H1 (cell line): ENCODE results near the gene S100A6. TPM values are rescaled to one million over a fixed set of nuclear protein-coding genes. Genes with fewer than 3 reads are reported as not detected.
A peak's percentile ranks its signal among the peaks of the same experiment; 100 is the strongest.

Experiments used
- CTCF ChIA-PET: fragments of 300-600 bp; sonication (Branson Sonifier 250); formaldehyde crosslinking; loops from one replicate; lab custom pipeline; 2021; ENCODE audit not compliant: partially characterized antibody; lab: Charles Lee
- POLR2A ChIA-PET: fragments of 300-600 bp; sonication (Branson Sonifier 250); formaldehyde crosslinking; loops from one replicate; lab custom pipeline; 2021; ENCODE audit warnings: inconsistent platforms; ENCODE audit not compliant: partially characterized antibody; lab: Charles Lee
- DNase-seq, 2 experiments: peaks; one replicate each; pipeline versions ENCODE4 v3.0.0 to v3.0.0-alpha.2; 2010 to 2022; ENCODE audit warnings: low spot score in 2 of 2, low read depth in 1 of 2, mixed read lengths in 1 of 2
- FAIRE-seq: peaks from 2 replicates; lab custom pipeline; 2011; peaks lifted over from hg19 to GRCh38; lab: Jason Lieb, UNC
- H2AFZ ChIP-seq: 2 replicates; pipeline ENCODE4 v1.8.1; 2012; ENCODE audit warnings: low read length, inconsistent platforms
- H2AK5ac ChIP-seq: 2 replicates; pipeline ENCODE4 v1.6.1; 2013; ENCODE audit warnings: low read depth, low read length
- H2BK120ac ChIP-seq: replicated peaks from 2 replicates; pipeline ENCODE3; 2013; ENCODE audit warnings: low read depth, low read length, inconsistent platforms
- H2BK12ac ChIP-seq: 2 replicates; pipeline ENCODE4 v1.6.1; 2013; ENCODE audit warnings: low read depth, low read length
- H2BK15ac ChIP-seq: 2 replicates; pipeline ENCODE4 v1.6.1; 2013; ENCODE audit warnings: low read length
- H2BK20ac ChIP-seq: 2 replicates; pipeline ENCODE4 v1.6.1; 2013; ENCODE audit warnings: low read length
- H2BK5ac ChIP-seq: 2 replicates; pipeline ENCODE4 v1.6.1; 2013; ENCODE audit warnings: low read depth, low read length
- H3K14ac ChIP-seq: 2 replicates; pipeline ENCODE4 v1.6.1; 2013; ENCODE audit warnings: inconsistent platforms; ENCODE audit not compliant: insufficient read length
- H3K18ac ChIP-seq: 2 replicates; pipeline ENCODE4 v1.6.1; 2013; ENCODE audit warnings: low read length; ENCODE audit errors: extremely low read depth
- H3K23ac ChIP-seq: 2 replicates; pipeline ENCODE4 v1.6.1; 2013; ENCODE audit warnings: inconsistent platforms; ENCODE audit not compliant: insufficient read length
- H3K23me2 ChIP-seq: 2 replicates; pipeline ENCODE4 v1.6.1; 2013; ENCODE audit warnings: low read depth, low read length
- H3K27ac ChIP-seq: 2 replicates; pipeline ENCODE4 v1.6.1; 2011; ENCODE audit warnings: low read depth, low read length, inconsistent platforms
- H3K27me3 ChIP-seq, 4 experiments: replicated peaks in 1 of 4; 1 replicate in 1 of 4; 2 replicates in 3 of 4; pipeline versions ENCODE4 v1.6.1 to v1.8.1; 2011 to 2013; ENCODE audit warnings: low read length in 3 of 4, mild to moderate bottlenecking in 3 of 4, inconsistent platforms in 2 of 4, mixed read lengths in 2 of 4, moderate library complexity in 1 of 4; ENCODE audit not compliant: control insufficient read depth in 3 of 4, insufficient read depth in 3 of 4; ENCODE audit errors: extremely low read depth in 1 of 4
- H3K36me3 ChIP-seq, 4 experiments: 2 replicates each; pipeline versions ENCODE4 v1.6.1 to v1.8.1; 2011 to 2013; ENCODE audit warnings: mild to moderate bottlenecking in 4 of 4, low read length in 3 of 4, moderate library complexity in 2 of 4, control low read depth in 1 of 4, inconsistent platforms in 1 of 4; ENCODE audit not compliant: insufficient read depth in 4 of 4, control insufficient read depth in 2 of 4
- H3K4ac ChIP-seq: replicated peaks from 2 replicates; pipeline ENCODE3; 2013; ENCODE audit warnings: low read length, low read depth, mixed read lengths, inconsistent platforms; ENCODE audit not compliant: insufficient read length
- H3K4me1 ChIP-seq, 4 experiments: replicated peaks in 1 of 4; 1 replicate in 1 of 4; 2 replicates in 3 of 4; pipeline versions ENCODE4 v1.6.1 to v1.8.1; 2011 to 2013; ENCODE audit warnings: low read length in 3 of 4, inconsistent platforms in 2 of 4, mixed read lengths in 1 of 4; ENCODE audit not compliant: insufficient read depth in 4 of 4, control insufficient read depth in 3 of 4
- H3K4me2 ChIP-seq, 2 experiments: 2 replicates each; pipeline versions ENCODE4 v1.6.1 to v1.8.1; 2011 to 2013; ENCODE audit warnings: low read depth in 2 of 2, low read length in 2 of 2, control low read depth in 1 of 2, inconsistent platforms in 1 of 2, mild to moderate bottlenecking in 1 of 2; ENCODE audit not compliant: insufficient read depth in 1 of 2
- H3K4me3 ChIP-seq, 4 experiments: fragments of 200-600, 300-600 bp in 1 of 4; sonication (generic), shearing (Covaris generic), sonication (Bioruptor Twin) in 1 of 4; 2 replicates each; pipeline versions ENCODE4 v1.5.1 to v1.8.1; 2011 to 2016; ENCODE audit warnings: low read length in 4 of 4, low read depth in 3 of 4, control low read depth in 2 of 4, inconsistent platforms in 2 of 4, mild to moderate bottlenecking in 2 of 4, mixed read lengths in 1 of 4, moderate library complexity in 1 of 4; ENCODE audit not compliant: insufficient read depth in 2 of 4; ENCODE audit errors: extremely low read depth in 1 of 4
- H3K56ac ChIP-seq: replicated peaks from 2 replicates; pipeline ENCODE3; 2013; ENCODE audit warnings: low read depth, mild to moderate bottlenecking, mixed read lengths, low read length, inconsistent platforms; ENCODE audit not compliant: insufficient read length
- H3K79me1 ChIP-seq: 2 replicates; pipeline ENCODE4 v1.6.1; 2013; ENCODE audit warnings: low read depth, low read length, control low read depth
- H3K79me2 ChIP-seq, 2 experiments: 2 replicates each; pipeline versions ENCODE4 v1.6.1 to v1.8.1; 2012 to 2013; ENCODE audit warnings: low read length in 2 of 2, mild to moderate bottlenecking in 2 of 2, inconsistent platforms in 1 of 2; ENCODE audit not compliant: insufficient read depth in 2 of 2, control insufficient read depth in 1 of 2
- H3K9ac ChIP-seq, 4 experiments: replicated peaks in 1 of 4; 1 replicate in 1 of 4; 2 replicates in 3 of 4; pipeline versions ENCODE4 v1.6.1 to v1.8.1; 2011 to 2013; ENCODE audit warnings: low read depth in 3 of 4, low read length in 3 of 4, control low read depth in 2 of 4, mild to moderate bottlenecking in 2 of 4, moderate library complexity in 2 of 4, inconsistent platforms in 1 of 4; ENCODE audit errors: extremely low read depth in 1 of 4
- H3K9me3 ChIP-seq, 2 experiments: 2 replicates each; pipeline versions ENCODE4 v1.6.1 to v1.8.1; 2012 to 2013; ENCODE audit warnings: mild to moderate bottlenecking in 2 of 2, moderate library complexity in 2 of 2, control low read depth in 1 of 2, inconsistent platforms in 1 of 2, low read depth in 1 of 2, low read length in 1 of 2, mixed read lengths in 1 of 2; ENCODE audit not compliant: insufficient read depth in 2 of 2
- H4K20me1 ChIP-seq, 2 experiments: replicated peaks in 1 of 2; 2 replicates each; pipeline versions ENCODE3 to v1.8.1; 2011 to 2013; ENCODE audit warnings: inconsistent platforms in 2 of 2, low read length in 2 of 2, mild to moderate bottlenecking in 1 of 2; ENCODE audit not compliant: insufficient read depth in 2 of 2, control insufficient read depth in 1 of 2
- H4K5ac ChIP-seq: 2 replicates; pipeline ENCODE4 v1.6.1; 2013; ENCODE audit warnings: low read length, low read depth, mixed read lengths, inconsistent platforms; ENCODE audit not compliant: insufficient read length
- H4K8ac ChIP-seq: 2 replicates; pipeline ENCODE4 v1.8.0; 2013; ENCODE audit warnings: mild to moderate bottlenecking, moderate library complexity, low read length, inconsistent platforms; ENCODE audit not compliant: insufficient read depth; ENCODE audit errors: extremely low read depth
- H4K91ac ChIP-seq: replicated peaks from 2 replicates; pipeline ENCODE3; 2013; ENCODE audit warnings: low read length, mixed read lengths, inconsistent platforms; ENCODE audit not compliant: insufficient read length
- CHD2 ChIP-seq: IDR thresholded peaks from 2 replicates; pipeline ENCODE4 v1.6.1; 2012; ENCODE audit warnings: low read length, improper control_type of control experiment
- CTCF ChIP-seq, 3 experiments: IDR thresholded peaks; 1 replicate in 2 of 3; 2 replicates in 1 of 3; pipeline versions ENCODE4 v1.5.1 to v1.6.1; 2011; ENCODE audit warnings: low read length in 3 of 3, mild to moderate bottlenecking in 3 of 3, inconsistent platforms in 2 of 3, low read depth in 1 of 3, moderate library complexity in 1 of 3; ENCODE audit not compliant: insufficient read depth in 1 of 3; ENCODE audit errors: control extremely low read depth in 1 of 3
- E2F6 ChIP-seq: IDR thresholded peaks from 2 replicates; pipeline ENCODE4 v1.6.1; 2012; ENCODE audit warnings: inconsistent platforms
- MAX ChIP-seq: IDR thresholded peaks from 2 replicates; pipeline ENCODE4 v1.6.1; 2012; ENCODE audit warnings: inconsistent platforms
- PHF8 ChIP-seq: fragments of 200-600 bp; sonication (generic); conservative IDR thresholded peaks from 2 replicates; pipeline ENCODE4 v1.7.1; 2012; ENCODE audit warnings: low read depth, mild to moderate bottlenecking, inconsistent platforms, low read length, moderate library complexity
- TCF12 ChIP-seq: IDR thresholded peaks from 2 replicates; pipeline ENCODE4 v1.6.1; 2011; ENCODE audit warnings: low read depth, mild to moderate bottlenecking, low read length
- USF2 ChIP-seq: IDR thresholded peaks from 2 replicates; pipeline ENCODE4 v1.6.1; 2011; ENCODE audit warnings: low read length, improper control_type of control experiment
- YY1 ChIP-seq: IDR thresholded peaks from 2 replicates; pipeline ENCODE4 v1.6.1; 2011; ENCODE audit warnings: low read depth, mild to moderate bottlenecking, low read length
- WGBS, 2 experiments: shearing (Covaris generic) in 1 of 2; methylation state at CpG; one replicate each; pipeline versions ENCODE4 v1.1.6 to v1.1.7; 2013 to 2015; ENCODE audit warnings: low lambda C conversion rate in 2 of 2, mixed read lengths in 2 of 2, inconsistent platforms in 1 of 2, low coverage in 1 of 2, missing lambda C conversion rate in 1 of 2; ENCODE audit not compliant: insufficient replicate concordance in 2 of 2, insufficient coverage in 1 of 2, insufficient read length in 1 of 2; ENCODE audit errors: extremely low coverage in 1 of 2, missing lambda C conversion rate in 1 of 2; 5-methylcytosine and 5-hydroxymethylcytosine counted together
- polyA plus RNA-seq, 7 experiments: library from polyadenylated mRNA; depleted of rRNA in 3 of 7; stranded (reverse) in 5 of 7; unstranded in 2 of 7; fragments of >200 nt in 5 of 7; fragments of 200-250 nt in 2 of 7; gene quantifications; 1 replicate in 5 of 7; 2 replicates in 1 of 7; 4 replicates in 1 of 7; pipeline versions ENCODE4 v1.2.1 to v1.2.3, GENCODE V29; 2011 to 2013; ENCODE audit warnings: missing spikeins in 2 of 7, mixed read lengths in 2 of 7
- total RNA-seq: library from RNA; stranded (reverse); fragmentation: NEBNext Ultra II Directional; extraction: Animal tissue kit (Norgen Biotek cat#: 25700); gene quantifications from 2 replicates; pipeline ENCODE4 v1.2.1, GENCODE V29; 2021

The S100A6 gene
- total and polyA plus RNA-seq, 2 of the 8 experiments (the other 6 are each of a cell fraction or from before 2014, with no cell fraction given), result 11.1 to 63.0 TPM

GRCh38 chr1:153510984-153511410 is 24.8 kb downstream of the S100A6 start:
- no peak overlapping the region for H2BK5ac ChIP-seq
- H2BK15ac ChIP-seq, result no peak overlapping the region
- ChIA-PET CTCF (interaction anchor here (0.6 to 5.3 kb wide), 61 partner anchors 9 to 434 kb away, joined by 3 to 86 read pairs (median 5); partner anchors contain the start of genes PGLYRP4, S100A1, S100A13 and S100A14), POLR2A (interaction anchor here (0.6 to 1.8 kb wide), 4 partner anchors 22 to 135 kb away, joined by 3 to 5 read pairs (median 4); no protein-coding TSS in a partner anchor)
- no peak overlapping the region for H3K27ac ChIP-seq
- H2BK120ac ChIP-seq, result no peak overlapping the region
- H4K20me1 ChIP-seq, result no peaks in the 10 kb centered on the region
- H2BK12ac ChIP-seq, result no peak overlapping the region
- no peaks in the 10 kb centered on the region for H3K9me3 ChIP-seq
- no peak overlapping the region for H3K14ac ChIP-seq
- H3K23ac ChIP-seq, result no peak overlapping the region
- H2AFZ ChIP-seq, result 0 out of 2 replicates have a peak overlapping the region, but pooled peaks have one; percentile 64
- no peak overlapping the region for H2BK20ac ChIP-seq
- DNase-seq, result peak in 1 of 2 experiments; percentile 93
- no peak overlapping the region for H4K91ac ChIP-seq
- H3K23me2 ChIP-seq, result no peaks in the 10 kb centered on the region
- WGBS, 2 experiments, result 12% methylated on average over 7 of the region's 7 CpGs; no CpG with 5 or more reads in 1 of the 2 experiments
- no peak overlapping the region for H3K56ac ChIP-seq
- no peak overlapping the region for H3K4ac ChIP-seq
- peaks cover 0 to 3% (median 1%) of the 10 kb centered on the region in 4 experiments; a peak in 3 of 7 replicates for H3K4me1 ChIP-seq
- H3K4me2 ChIP-seq, result no peak overlapping the region
- peaks cover 0 to 5% (median 2%) of the 10 kb centered on the region in 4 experiments; a peak in 3 of 7 replicates for H3K27me3 ChIP-seq
- H4K5ac ChIP-seq, result no peak overlapping the region
- H3K9ac ChIP-seq, result no peak overlapping the region
- H3K36me3 ChIP-seq, result no peaks in the 10 kb centered on the region
- no peak overlapping the region for H3K18ac ChIP-seq
- H3K79me1 ChIP-seq, result no peaks in the 10 kb centered on the region
- no peaks in the 10 kb centered on the region for H3K79me2 ChIP-seq
- H3K4me3 ChIP-seq, result no peak overlapping the region
- H4K8ac ChIP-seq, result no peak overlapping the region; the same call in 1 of the 2 replicates
- peak; percentile 63 for FAIRE-seq
- H2AK5ac ChIP-seq, result no peak overlapping the region
- TF ChIP-seq MAX (peak; percentile 97), PHF8 (no peak), YY1 (peak; percentile 63; the same call in 1 of the 2 replicates), USF2 (peak; percentile 58), TCF12 (0 out of 2 replicates have a peak, but pooled peaks have one; percentile 44), CHD2 (0 out of 2 replicates have a peak, but pooled peaks have one; percentile 27), CTCF (IDR thresholded peaks at IDR 0.05; ENCODE audit: control extremely low read depth in 1 of 3, insufficient read depth in 1 of 3, low read depth in 1 of 3, low read length in 3 of 3) (peak; percentile 95 to 97 (median 95)), E2F6 (peak; percentile 72)
